Measurements from ENCODE around the gene CACFD1. TPM values are rescaled to one million over a fixed set of nuclear protein-coding genes. Genes with fewer than 3 reads are reported as not detected.
A peak's percentile ranks its signal among the peaks of the same experiment; 100 is the strongest.

Gene CACFD1
- total RNA-seq, 4 donors from 2014 or later: 13.2 to 68.5 (median 54.4) TPM

DNA sequence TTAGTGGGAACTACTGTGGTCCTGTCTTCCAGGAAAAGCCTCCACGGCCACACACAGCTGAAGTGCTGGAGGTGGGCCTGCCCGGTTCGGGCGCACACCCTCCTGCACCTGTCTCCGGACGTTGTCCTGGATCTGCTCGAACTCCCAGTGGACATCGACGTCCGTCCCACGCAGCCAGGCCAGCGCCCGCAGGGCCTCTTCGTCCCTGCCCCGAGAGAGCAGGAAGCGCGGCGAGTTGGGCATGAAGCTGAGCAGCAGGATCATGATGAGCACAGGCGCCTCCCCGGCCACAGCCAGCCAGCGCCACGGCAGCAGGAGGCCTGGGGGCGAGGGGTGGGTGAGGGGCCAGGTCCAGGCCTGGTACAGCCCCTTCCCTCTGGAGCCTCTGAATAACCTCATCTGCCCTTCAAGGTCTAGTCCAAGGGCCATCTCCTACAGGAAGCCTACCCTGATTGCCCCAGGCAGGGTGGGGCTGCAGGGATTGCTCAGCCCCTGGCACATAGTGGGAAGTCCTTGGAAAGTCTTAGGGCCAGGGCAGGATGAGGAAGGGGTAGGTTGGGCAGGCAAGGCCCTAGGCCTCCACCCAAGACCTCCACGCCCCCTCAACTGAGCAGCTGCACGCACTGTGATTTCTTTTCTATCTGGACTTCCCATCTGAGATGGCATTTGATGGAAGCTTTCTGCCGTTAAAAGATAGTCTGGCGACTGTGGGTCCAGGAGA is 15.7 kb downstream of the CACFD1 start:
- Histone ChIP-seq H3K27me3 (no peaks in the 10 kb centered on the region), H3K36me3 (no peaks in the 10 kb centered on the region), H3K4me1 (peaks cover 0 to 17% (median 9%) of the 10 kb centered on the region in 4 donors), H3K9me3 (no peaks in the 10 kb centered on the region), H3K4me3 (no peak overlapping the region), H3K27ac (peak overlapping the region in 1 of 4 donors; percentile 5)
- no peak for TF ChIP-seq POLR2A (IDR thresholded peaks at IDR 0.05)
- TF ChIP-seq, protein P1, sequence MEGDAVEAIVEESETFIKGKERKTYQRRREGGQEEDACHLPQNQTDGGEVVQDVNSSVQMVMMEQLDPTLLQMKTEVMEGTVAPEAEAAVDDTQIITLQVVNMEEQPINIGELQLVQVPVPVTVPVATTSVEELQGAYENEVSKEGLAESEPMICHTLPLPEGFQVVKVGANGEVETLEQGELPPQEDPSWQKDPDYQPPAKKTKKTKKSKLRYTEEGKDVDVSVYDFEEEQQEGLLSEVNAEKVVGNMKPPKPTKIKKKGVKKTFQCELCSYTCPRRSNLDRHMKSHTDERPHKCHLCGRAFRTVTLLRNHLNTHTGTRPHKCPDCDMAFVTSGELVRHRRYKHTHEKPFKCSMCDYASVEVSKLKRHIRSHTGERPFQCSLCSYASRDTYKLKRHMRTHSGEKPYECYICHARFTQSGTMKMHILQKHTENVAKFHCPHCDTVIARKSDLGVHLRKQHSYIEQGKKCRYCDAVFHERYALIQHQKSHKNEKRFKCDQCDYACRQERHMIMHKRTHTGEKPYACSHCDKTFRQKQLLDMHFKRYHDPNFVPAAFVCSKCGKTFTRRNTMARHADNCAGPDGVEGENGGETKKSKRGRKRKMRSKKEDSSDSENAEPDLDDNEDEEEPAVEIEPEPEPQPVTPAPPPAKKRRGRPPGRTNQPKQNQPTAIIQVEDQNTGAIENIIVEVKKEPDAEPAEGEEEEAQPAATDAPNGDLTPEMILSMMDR (IDR thresholded peaks at IDR 0.05): no peak
- no peak for DNase-seq

DNA sequence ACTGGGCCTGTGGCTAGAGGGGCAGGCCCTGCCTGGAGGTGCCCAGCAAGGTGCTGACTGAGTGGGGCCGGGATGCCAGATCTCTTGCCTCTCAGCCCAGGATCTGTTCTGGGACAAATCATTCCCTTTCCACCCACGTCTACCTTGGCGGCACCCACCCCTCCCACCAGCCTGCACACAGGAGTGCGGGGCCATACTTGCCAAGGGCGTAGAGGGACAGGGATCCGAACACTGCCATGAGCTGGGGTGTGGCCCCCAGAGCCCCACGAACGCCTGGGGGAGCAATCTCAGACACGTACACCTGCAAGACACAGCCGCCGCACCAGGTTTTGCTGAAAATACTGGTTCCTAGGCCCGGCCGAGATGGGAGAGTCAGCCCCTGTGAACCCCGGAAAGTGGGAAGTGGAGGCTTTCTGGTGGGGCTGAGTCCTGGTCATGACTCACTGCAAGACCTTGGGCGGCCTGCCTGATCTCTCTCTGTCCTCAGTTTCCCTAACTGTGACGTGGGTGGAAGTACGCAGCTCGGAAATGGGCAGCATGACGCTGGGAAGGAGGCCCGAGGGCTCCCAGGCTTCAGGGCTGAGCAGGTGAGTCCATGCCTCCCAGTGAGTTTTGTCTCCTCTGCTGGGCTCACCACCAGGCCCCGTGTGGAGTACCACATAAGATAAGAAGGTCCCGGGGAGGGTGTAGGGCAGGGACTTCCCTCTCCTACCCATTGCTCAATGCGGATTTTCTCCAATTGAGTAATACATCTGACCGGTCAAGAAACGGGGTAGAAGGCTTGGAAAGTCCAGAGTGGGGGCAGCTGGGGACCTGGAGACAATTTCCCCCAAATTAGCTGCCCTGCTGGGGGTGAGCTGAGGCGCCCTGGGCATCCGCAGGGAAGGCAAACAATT is 16.5 kb downstream of the CACFD1 start:
- Histone ChIP-seq H3K4me3 (no peak overlapping the region), H3K4me1 (peaks cover 0 to 15% (median 9%) of the 10 kb centered on the region in 4 donors), H3K27me3 (no peaks in the 10 kb centered on the region), H3K27ac (peak overlapping the region in 1 of 4 donors; percentile 21), H3K9me3 (no peaks in the 10 kb centered on the region), H3K36me3 (no peaks in the 10 kb centered on the region)
- TF ChIP-seq, protein P1 (IDR thresholded peaks at IDR 0.05): no peak
- TF ChIP-seq POLR2A (IDR thresholded peaks at IDR 0.05): no peak
- DNase-seq: no peak

DNA sequence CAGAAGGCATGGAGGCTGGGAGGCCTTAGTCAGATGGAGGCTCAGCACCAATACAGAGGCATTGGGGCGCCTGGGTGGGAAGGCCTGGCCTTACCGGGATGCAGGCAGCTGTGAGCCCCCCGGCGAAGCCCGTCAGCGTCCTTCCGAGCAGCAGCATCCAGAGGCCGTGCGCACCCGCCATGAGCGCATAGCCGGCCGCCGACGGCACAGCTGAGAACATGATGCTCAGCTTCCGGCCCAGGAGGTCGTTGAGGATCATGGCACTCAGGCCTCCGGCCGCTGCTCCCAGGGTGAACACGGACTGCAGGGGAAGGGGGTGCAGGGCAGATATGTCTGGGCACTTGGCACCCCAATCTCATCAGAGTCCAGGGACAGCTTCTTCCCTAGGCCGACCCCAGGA is 17.2 kb downstream of the CACFD1 start:
- no peaks in the 10 kb centered on the region for H3K9me3 ChIP-seq
- TF ChIP-seq POLR2A (IDR thresholded peaks at IDR 0.05): no peak
- TF ChIP-seq, protein P1 (IDR thresholded peaks at IDR 0.05): no peak
- H3K4me3 ChIP-seq: no peak overlapping the region
- no peaks in the 10 kb centered on the region for H3K36me3 ChIP-seq
- peak overlapping the region in 1 of 4 donors; percentile 21 for H3K27ac ChIP-seq
- DNase-seq: no peak
- H3K27me3 ChIP-seq: no peaks in the 10 kb centered on the region
- H3K4me1 ChIP-seq: peaks cover 0 to 15% (median 9%) of the 10 kb centered on the region in 4 donors

DNA sequence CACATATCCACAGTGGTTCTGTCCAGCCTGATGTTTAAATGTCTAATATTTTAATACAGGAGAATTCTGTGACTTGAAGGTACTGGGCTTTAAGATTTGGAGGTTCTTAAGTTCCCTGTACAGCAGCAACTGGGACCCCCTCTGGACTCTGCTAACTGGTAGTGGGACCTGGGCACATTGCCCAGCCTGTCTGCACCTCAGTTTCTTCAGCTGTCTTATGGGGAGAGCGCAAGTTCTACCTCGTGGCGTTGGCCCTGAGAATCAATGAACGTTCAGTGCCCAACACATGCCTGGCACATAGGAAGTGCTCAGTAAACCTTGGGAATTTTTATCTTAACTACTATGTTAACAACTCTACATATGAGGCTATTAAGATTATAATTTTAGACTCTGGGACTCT is 17.7 kb downstream of the CACFD1 start:
- DNase-seq: no peak
- H3K27me3 ChIP-seq: no peaks in the 10 kb centered on the region
- peaks cover 0 to 15% (median 9%) of the 10 kb centered on the region in 4 donors for H3K4me1 ChIP-seq
- no peaks in the 10 kb centered on the region for H3K36me3 ChIP-seq
- no peaks in the 10 kb centered on the region for H3K9me3 ChIP-seq
- TF ChIP-seq, protein P1 (IDR thresholded peaks at IDR 0.05): no peak
- TF ChIP-seq POLR2A (IDR thresholded peaks at IDR 0.05): no peak
- peak overlapping the region in 1 of 4 donors; percentile 91 for H3K27ac ChIP-seq
- H3K4me3 ChIP-seq: peak overlapping the region in 1 of 4 donors; percentile 75

DNA sequence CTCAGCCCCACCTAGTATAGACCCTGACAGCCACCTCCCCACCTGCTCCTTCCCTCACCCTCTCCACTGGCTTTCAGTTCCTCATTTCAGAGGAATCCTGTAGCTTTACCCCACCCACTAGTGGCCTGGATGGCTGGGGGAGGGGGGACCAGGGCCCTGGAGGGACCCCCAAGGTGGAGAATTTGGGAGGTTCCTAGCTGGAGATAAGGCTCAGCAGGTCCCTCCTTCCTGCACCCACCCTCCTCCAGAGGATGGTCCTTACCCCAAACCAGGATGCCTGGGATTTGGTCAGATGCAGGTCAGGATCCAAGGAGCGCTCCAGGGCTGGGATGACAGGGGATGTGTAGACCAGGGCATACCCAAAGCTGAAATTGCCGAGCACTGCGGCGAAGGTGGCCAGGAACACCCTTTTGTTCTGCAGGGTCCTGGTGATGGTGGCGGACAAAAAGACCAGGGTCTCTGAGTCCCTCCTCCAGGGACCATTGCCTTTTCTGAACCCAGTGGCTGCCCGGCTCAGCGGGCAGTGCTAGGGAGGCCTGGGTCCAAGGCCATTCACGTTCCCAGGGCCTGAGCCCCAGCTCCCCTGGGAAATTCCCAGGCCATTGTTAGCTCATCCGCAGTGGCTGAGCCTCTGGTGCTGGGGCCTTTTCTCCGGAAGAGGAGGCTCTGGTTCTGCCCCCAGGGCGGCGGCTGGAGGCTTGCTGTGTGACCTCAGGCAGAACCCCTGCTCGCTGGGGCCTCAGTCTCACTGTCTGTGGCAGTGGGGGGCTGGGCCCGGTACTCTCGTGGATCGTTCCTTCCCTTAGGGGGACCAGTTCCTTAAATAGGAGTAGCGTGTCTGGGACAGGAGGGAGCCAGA is 18.4 kb downstream of the CACFD1 start:
- peak overlapping the region; percentile 36 to 91 (median 58) for H3K27ac ChIP-seq
- H3K4me3 ChIP-seq: peak overlapping the region; percentile 55 to 75 (median 64)

More for the DNA sequence above, 18.4 kb downstream of the CACFD1 start:
- H3K27me3 ChIP-seq: no peaks in the 10 kb centered on the region
- no peaks in the 10 kb centered on the region for H3K9me3 ChIP-seq
- TF ChIP-seq, protein P1 (IDR thresholded peaks at IDR 0.05): no peak
- TF ChIP-seq POLR2A (IDR thresholded peaks at IDR 0.05): no peak
- H3K36me3 ChIP-seq: no peaks in the 10 kb centered on the region
- peak in 2 of 3 donors; percentile 64 to 69 for DNase-seq
- peaks cover 0 to 15% (median 9%) of the 10 kb centered on the region in 4 donors for H3K4me1 ChIP-seq

All from Peyer's patch (tissue), 4 donors.